Loucy (cell line): ENCODE measurements around the gene ZIC4.

Experiments used
- H2AFZ ChIP-seq: fragments of 200-600 bp; sonication (generic); 2 replicates; pipeline ENCODE4 v1.6.0; 2016; ENCODE audit warnings: antibody characterized with exemption, mild to moderate bottlenecking, low read length, moderate library complexity
- H3F3A ChIP-seq: fragments of 200-600 bp; 2 replicates; pipeline ENCODE4 v1.6.0; 2016; ENCODE audit warnings: antibody characterized with exemption, low read depth, mild to moderate bottlenecking
- H3K27me3 ChIP-seq: fragments of 200-600 bp; sonication (generic); 2 replicates; pipeline ENCODE4 v1.6.1; 2014; ENCODE audit warnings: low read length, mild to moderate bottlenecking; ENCODE audit not compliant: insufficient read depth, poor library complexity, severe bottlenecking
- H3K36me3 ChIP-seq: fragments of 200-600 bp; sonication (generic); 2 replicates; pipeline ENCODE4 v1.6.1; 2016; ENCODE audit warnings: low read length; ENCODE audit not compliant: insufficient read depth
- H3K4me1 ChIP-seq: fragments of 200-600 bp; sonication (generic); 2 replicates; pipeline ENCODE4 v1.5.1; 2014; ENCODE audit warnings: low read length, mild to moderate bottlenecking; ENCODE audit not compliant: insufficient read depth, poor library complexity, severe bottlenecking
- H3K4me2 ChIP-seq: fragments of 200-600 bp; sonication (generic); 2 replicates; pipeline ENCODE4 v1.6.0; 2014; ENCODE audit warnings: antibody characterized with exemption, low read length, low read depth, mild to moderate bottlenecking; ENCODE audit not compliant: poor library complexity, severe bottlenecking
- H3K4me3 ChIP-seq: fragments of 200-600 bp; sonication (generic); 2 replicates; pipeline ENCODE4 v1.5.1; 2014; ENCODE audit warnings: low read length, mild to moderate bottlenecking, mixed read lengths; ENCODE audit not compliant: poor library complexity, severe bottlenecking
- H3K79me2 ChIP-seq: fragments of 200-600 bp; sonication (generic); 2 replicates; pipeline ENCODE4 v1.6.1; 2014; ENCODE audit warnings: low read length; ENCODE audit not compliant: insufficient read depth
- H3K9ac ChIP-seq: fragments of 200-600 bp; sonication (generic); 2 replicates; pipeline ENCODE4 v1.6.0; 2014; ENCODE audit warnings: mild to moderate bottlenecking, low read depth, low read length, moderate library complexity; ENCODE audit not compliant: poor library complexity, severe bottlenecking
- H3K9me2 ChIP-seq: fragments of 200-600 bp; sonication (generic); replicated peaks from 2 replicates; pipeline ENCODE4 v1.6.1; 2016; ENCODE audit warnings: low read depth, low read length, mixed read lengths
- H3K9me3 ChIP-seq: fragments of 200-600 bp; sonication (generic); 2 replicates; pipeline ENCODE4 v1.6.1; 2014; ENCODE audit warnings: mild to moderate bottlenecking, antibody characterized with exemption, low read length, low read depth; ENCODE audit not compliant: insufficient read depth
- H4K20me1 ChIP-seq: fragments of 200-600 bp; sonication (generic); 2 replicates; pipeline ENCODE4 v1.6.0; 2014; ENCODE audit warnings: antibody characterized with exemption, low read length, mild to moderate bottlenecking; ENCODE audit not compliant: insufficient read depth, poor library complexity, severe bottlenecking
- CTCF ChIP-seq: fragments of 200-600 bp; sonication (generic); conservative IDR thresholded peaks from 2 replicates; pipeline ENCODE4 v1.5.1; 2014; ENCODE audit warnings: mild to moderate bottlenecking, antibody characterized with exemption, low read length
- EZH2phosphoT487 ChIP-seq: fragments of 200-600 bp; IDR thresholded peaks from 2 replicates; pipeline ENCODE4 v1.6.1; 2018; ENCODE audit warnings: antibody characterized with exemption, mild to moderate bottlenecking, moderate library complexity, borderline replicate concordance

ZIC4 gene

DNA sequence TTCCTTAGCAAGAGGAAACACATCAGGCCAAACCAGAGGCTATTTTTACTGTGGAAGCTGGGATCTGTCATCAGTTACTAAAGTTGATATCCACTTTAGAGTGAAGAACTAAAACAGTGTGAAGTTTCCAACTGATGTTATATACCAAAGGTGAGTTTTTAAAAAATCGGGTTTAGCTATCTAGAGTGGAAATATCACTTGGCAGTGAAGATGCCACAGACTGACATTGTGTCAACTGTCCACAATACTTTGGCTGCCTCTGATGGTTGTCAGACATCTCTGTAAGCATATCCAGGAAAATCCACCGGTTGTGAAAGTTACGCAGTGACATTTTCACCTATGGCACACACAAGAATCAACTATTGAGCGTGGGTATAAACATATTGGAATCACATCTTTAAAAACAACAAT, 12.0 kb upstream of the ZIC4 start:
- H3K36me3 ChIP-seq, result no peaks in the 10 kb centered on the region
- H3K79me2 ChIP-seq, result no peaks in the 10 kb centered on the region
- H3K4me3 ChIP-seq, result no peak overlapping the region
- no peak overlapping the region for H2AFZ ChIP-seq
- H3F3A ChIP-seq, result no peaks in the 10 kb centered on the region
- H4K20me1 ChIP-seq, result no peaks in the 10 kb centered on the region
- H3K27me3 ChIP-seq, result no peaks in the 10 kb centered on the region
- H3K9me2 ChIP-seq, result no peaks in the 10 kb centered on the region
- no peaks in the 10 kb centered on the region for H3K9me3 ChIP-seq
- no peak for TF ChIP-seq EZH2phosphoT487
- no peak for TF ChIP-seq CTCF
- H3K4me1 ChIP-seq, result no peaks in the 10 kb centered on the region
- H3K4me2 ChIP-seq, result no peak overlapping the region
- no peak overlapping the region for H3K9ac ChIP-seq

DNA sequence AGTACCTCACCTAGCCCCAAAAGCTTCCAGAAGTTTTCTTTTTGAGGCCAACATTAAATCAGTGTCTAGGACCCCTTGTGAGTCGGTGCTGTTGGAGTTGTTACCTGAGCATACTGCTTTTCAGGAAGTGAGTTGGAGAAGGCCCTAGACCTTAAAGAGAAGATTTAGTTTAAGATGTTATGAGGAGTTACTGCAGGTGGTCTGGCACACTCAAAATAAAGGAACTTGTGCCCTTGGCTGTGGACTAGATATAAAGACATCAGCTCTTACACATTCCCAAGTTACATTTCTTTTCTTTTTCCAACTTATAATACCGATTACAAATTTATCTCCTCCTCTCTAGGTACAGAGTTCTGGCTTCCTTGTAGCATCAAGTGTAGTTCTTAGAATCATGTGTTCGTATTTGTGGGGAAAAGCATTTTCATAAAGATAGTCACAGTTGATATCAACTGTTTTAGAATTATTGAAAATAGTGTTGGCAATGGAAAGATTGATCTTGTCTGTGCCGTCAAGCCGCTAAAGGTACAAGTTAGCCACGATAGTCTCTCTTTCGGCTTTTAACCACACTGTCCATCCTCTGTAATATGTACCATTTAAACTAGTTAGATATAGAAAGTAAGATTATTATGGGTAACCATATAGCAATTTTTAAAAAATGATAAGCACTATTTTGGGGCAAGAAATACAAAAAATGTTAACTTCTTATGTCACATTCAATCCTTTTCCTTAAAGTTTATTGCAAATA, 11.4 kb upstream of the ZIC4 start:
- Histone ChIP-seq H2AFZ (no peak overlapping the region), H3K9ac (no peak overlapping the region), H3K36me3 (no peaks in the 10 kb centered on the region), H3K4me1 (no peaks in the 10 kb centered on the region), H3K79me2 (no peaks in the 10 kb centered on the region), H4K20me1 (no peaks in the 10 kb centered on the region), H3K9me2 (no peaks in the 10 kb centered on the region), H3K4me3 (no peak overlapping the region), H3K4me2 (no peak overlapping the region), H3F3A (no peaks in the 10 kb centered on the region), H3K9me3 (no peaks in the 10 kb centered on the region), H3K27me3 (no peaks in the 10 kb centered on the region)
- no peak for TF ChIP-seq CTCF

DNA sequence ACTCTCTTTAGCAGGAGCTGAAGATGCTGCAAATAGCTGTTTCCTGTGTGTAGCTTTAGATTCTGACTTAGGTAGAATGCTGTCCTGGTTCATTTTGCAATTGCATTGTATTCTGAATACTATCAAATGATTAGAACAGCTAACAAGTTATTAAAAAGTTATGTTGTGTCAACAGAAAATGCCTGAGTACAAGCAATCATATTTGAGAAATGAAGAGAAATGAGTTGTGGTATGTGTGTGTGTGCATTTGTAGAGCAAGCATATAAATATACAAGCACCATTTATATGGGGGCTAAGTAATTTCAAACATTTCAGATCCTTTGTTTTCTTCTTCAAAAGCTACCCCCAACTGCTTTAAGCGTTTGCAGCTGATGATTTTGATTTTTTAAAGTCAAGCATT, 10.6 kb upstream of the ZIC4 start:
- H4K20me1 ChIP-seq, result no peaks in the 10 kb centered on the region
- H3F3A ChIP-seq, result no peaks in the 10 kb centered on the region
- H3K4me3 ChIP-seq, result no peak overlapping the region
- H3K4me2 ChIP-seq, result no peak overlapping the region
- TF ChIP-seq CTCF (no peak), EZH2phosphoT487 (no peak)
- H3K9me2 ChIP-seq, result no peaks in the 10 kb centered on the region
- no peaks in the 10 kb centered on the region for H3K4me1 ChIP-seq
- no peak overlapping the region for H3K9ac ChIP-seq
- no peak overlapping the region for H2AFZ ChIP-seq
- no peaks in the 10 kb centered on the region for H3K79me2 ChIP-seq
- H3K36me3 ChIP-seq, result no peaks in the 10 kb centered on the region
- no peaks in the 10 kb centered on the region for H3K9me3 ChIP-seq
- H3K27me3 ChIP-seq, result no peaks in the 10 kb centered on the region
